ENCODE data around the gene TTC1. TPM values are rescaled to one million over a fixed set of nuclear protein-coding genes. Genes with fewer than 3 reads are reported as not detected.

Gene TTC1, protein sequence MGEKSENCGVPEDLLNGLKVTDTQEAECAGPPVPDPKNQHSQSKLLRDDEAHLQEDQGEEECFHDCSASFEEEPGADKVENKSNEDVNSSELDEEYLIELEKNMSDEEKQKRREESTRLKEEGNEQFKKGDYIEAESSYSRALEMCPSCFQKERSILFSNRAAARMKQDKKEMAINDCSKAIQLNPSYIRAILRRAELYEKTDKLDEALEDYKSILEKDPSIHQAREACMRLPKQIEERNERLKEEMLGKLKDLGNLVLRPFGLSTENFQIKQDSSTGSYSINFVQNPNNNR
- 37.3 and 40.0 TPM in 2 replicates for total RNA-seq

GRCh38 chr5:160008877-160009590 lies at the start of gene TTC1:
TTC1 (plus strand) TSS chr5:160009139; CDS start chr5:160010529, 1,390 bp downstream.

Other genes with a start within 250 kb of the TTC1 start
- gene ADRA1B, start 92.7 kb upstream of the TTC1 start, total RNA-seq = 10.6 and 21.7 TPM in 2 replicates
- gene PWWP2A, start 110.3 kb downstream of the TTC1 start, total RNA-seq = 14.4 and 19.5 TPM in 2 replicates
- gene FABP6, start 220.4 kb downstream of the TTC1 start, total RNA-seq = not detected in 2 replicates

Measured in pericardium fibroblast (primary cell).